ENCODE results near the gene SMYD3.

Gene SMYD3

GRCh38 chr1:246527402-246528088 is 20.5 kb upstream of the SMYD3 start:
- Histone ChIP-seq H3K9me3 (ENCODE audit: control insufficient read depth, insufficient read depth, low read depth, low read length) (no peaks in the 10 kb centered on the region), H3K27ac (ENCODE audit: extremely low read depth, low read depth, low read length) (no peak overlapping the region), H3K36me3 (ENCODE audit: control insufficient read depth in 2 of 2, insufficient read depth in 1 of 2, low read length in 2 of 2) (no peaks in the 10 kb centered on the region), H3K4me1 (ENCODE audit: control insufficient read depth, insufficient read depth, low read length) (no peaks in the 10 kb centered on the region), H3K4me3 (ENCODE audit: low read depth, low read length) (no peak overlapping the region)
- TF ChIP-seq ZNF404 (tag by site-specific recombination; IDR thresholded peaks at IDR 0.05) (no peak), ZNF266 (tag by site-specific recombination; IDR thresholded peaks at IDR 0.05; ENCODE audit: low read depth) (no peak), GLI2 (tag by site-specific recombination; IDR thresholded peaks at IDR 0.05; ENCODE audit: borderline replicate concordance, low read depth) (no peak), SP3 (tag by site-specific recombination; IDR thresholded peaks at IDR 0.05) (no peak), ZNF433 (tag by site-specific recombination; IDR thresholded peaks at IDR 0.05; ENCODE audit: low read depth) (no peak), ZNF488 (tag by site-specific recombination; IDR thresholded peaks at IDR 0.05) (no peak), ZNF121 (tag by site-specific recombination; IDR thresholded peaks at IDR 0.05) (no peak), ZNF621 (tag by site-specific recombination; IDR thresholded peaks at IDR 0.05) (no peak)
- CTCF ChIA-PET: no interaction called here
- POLR2A ChIA-PET: no interaction called here

- Histone ChIP-seq H3K27ac (ENCODE audit: extremely low read depth, low read depth, low read length) (no peak overlapping the region), H3K4me1 (ENCODE audit: control insufficient read depth, insufficient read depth, low read length) (no peaks in the 10 kb centered on the region), H3K36me3 (ENCODE audit: control insufficient read depth in 2 of 2, insufficient read depth in 1 of 2, low read length in 2 of 2) (no peaks in the 10 kb centered on the region), H3K9me3 (ENCODE audit: control insufficient read depth, insufficient read depth, low read depth, low read length) (no peaks in the 10 kb centered on the region), H3K4me3 (ENCODE audit: low read depth, low read length) (no peak overlapping the region)
- POLR2A ChIA-PET: no interaction called here
- CTCF ChIA-PET: no interaction called here
- TF ChIP-seq, protein P1, sequence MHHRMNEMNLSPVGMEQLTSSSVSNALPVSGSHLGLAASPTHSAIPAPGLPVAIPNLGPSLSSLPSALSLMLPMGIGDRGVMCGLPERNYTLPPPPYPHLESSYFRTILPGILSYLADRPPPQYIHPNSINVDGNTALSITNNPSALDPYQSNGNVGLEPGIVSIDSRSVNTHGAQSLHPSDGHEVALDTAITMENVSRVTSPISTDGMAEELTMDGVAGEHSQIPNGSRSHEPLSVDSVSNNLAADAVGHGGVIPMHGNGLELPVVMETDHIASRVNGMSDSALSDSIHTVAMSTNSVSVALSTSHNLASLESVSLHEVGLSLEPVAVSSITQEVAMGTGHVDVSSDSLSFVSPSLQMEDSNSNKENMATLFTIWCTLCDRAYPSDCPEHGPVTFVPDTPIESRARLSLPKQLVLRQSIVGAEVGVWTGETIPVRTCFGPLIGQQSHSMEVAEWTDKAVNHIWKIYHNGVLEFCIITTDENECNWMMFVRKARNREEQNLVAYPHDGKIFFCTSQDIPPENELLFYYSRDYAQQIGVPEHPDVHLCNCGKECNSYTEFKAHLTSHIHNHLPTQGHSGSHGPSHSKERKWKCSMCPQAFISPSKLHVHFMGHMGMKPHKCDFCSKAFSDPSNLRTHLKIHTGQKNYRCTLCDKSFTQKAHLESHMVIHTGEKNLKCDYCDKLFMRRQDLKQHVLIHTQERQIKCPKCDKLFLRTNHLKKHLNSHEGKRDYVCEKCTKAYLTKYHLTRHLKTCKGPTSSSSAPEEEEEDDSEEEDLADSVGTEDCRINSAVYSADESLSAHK (tag by site-specific recombination; IDR thresholded peaks at IDR 0.05): no peak
- TF ChIP-seq ZNF184 (tag by site-specific recombination; IDR thresholded peaks at IDR 0.05): no peak
- TF ChIP-seq ZNF654 (tag by site-specific recombination; IDR thresholded peaks at IDR 0.05; ENCODE audit: low read depth): no peak
- no peak for TF ChIP-seq SCRT2 (tag by site-specific recombination; IDR thresholded peaks at IDR 0.05)
- no peak for TF ChIP-seq MYNN (tag by site-specific recombination; IDR thresholded peaks at IDR 0.05; ENCODE audit: borderline replicate concordance)
- TF ChIP-seq ZNF792 (tag by site-specific recombination; IDR thresholded peaks at IDR 0.05): no peak
- TF ChIP-seq ZFP69B (tag by site-specific recombination; IDR thresholded peaks at IDR 0.05): no peak
- TF ChIP-seq ZNF341 (tag by site-specific recombination; IDR thresholded peaks at IDR 0.05; ENCODE audit: low read depth): no peak
- TF ChIP-seq, protein P2, sequence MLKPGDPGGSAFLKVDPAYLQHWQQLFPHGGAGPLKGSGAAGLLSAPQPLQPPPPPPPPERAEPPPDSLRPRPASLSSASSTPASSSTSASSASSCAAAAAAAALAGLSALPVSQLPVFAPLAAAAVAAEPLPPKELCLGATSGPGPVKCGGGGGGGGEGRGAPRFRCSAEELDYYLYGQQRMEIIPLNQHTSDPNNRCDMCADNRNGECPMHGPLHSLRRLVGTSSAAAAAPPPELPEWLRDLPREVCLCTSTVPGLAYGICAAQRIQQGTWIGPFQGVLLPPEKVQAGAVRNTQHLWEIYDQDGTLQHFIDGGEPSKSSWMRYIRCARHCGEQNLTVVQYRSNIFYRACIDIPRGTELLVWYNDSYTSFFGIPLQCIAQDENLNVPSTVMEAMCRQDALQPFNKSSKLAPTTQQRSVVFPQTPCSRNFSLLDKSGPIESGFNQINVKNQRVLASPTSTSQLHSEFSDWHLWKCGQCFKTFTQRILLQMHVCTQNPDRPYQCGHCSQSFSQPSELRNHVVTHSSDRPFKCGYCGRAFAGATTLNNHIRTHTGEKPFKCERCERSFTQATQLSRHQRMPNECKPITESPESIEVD (tag by site-specific recombination; IDR thresholded peaks at IDR 0.05): no peak
- TF ChIP-seq ZNF112 (tag by site-specific recombination; IDR thresholded peaks at IDR 0.05): no peak
- no peak for TF ChIP-seq ZNF837 (tag by site-specific recombination; IDR thresholded peaks at IDR 0.05)
- TF ChIP-seq ZNF157 (tag by site-specific recombination; IDR thresholded peaks at IDR 0.05): no peak
- no peak for TF ChIP-seq IKZF3 (tag by site-specific recombination; IDR thresholded peaks at IDR 0.05)
- no peak for TF ChIP-seq KLF10 (tag by site-specific recombination; IDR thresholded peaks at IDR 0.05)
- TF ChIP-seq ZEB2 (tag by site-specific recombination; IDR thresholded peaks at IDR 0.05): no peak
- TF ChIP-seq ZNF514 (tag by site-specific recombination; IDR thresholded peaks at IDR 0.05): no peak
- TF ChIP-seq ZSCAN30 (tag by site-specific recombination; IDR thresholded peaks at IDR 0.05): no peak
- TF ChIP-seq ZNF664 (tag by site-specific recombination; IDR thresholded peaks at IDR 0.05): no peak
- no peak for TF ChIP-seq RBAK (tag by site-specific recombination; IDR thresholded peaks at IDR 0.05)
- TF ChIP-seq MEIS1 (CRISPR knock-in tag; IDR thresholded peaks at IDR 0.05; ENCODE audit: borderline replicate concordance): no peak
Observed at GRCh38 chr1:246526915-246527314, 19.8 kb upstream of the SMYD3 start.
